Activated naive CD8-positive, alpha-beta T cell treated with anti-CD3 and anti-CD28 coated beads, Interleukin-2, amount 50 U/mL, for 16 hours (primary cell): ENCODE results near the gene ZCRB1.

Source experiments
- DNase-seq: peaks from one replicate; pipeline ENCODE4 v3.0.0-alpha.2; 2020; ENCODE audit warnings: low read depth, low spot score

ZCRB1 gene

DNA sequence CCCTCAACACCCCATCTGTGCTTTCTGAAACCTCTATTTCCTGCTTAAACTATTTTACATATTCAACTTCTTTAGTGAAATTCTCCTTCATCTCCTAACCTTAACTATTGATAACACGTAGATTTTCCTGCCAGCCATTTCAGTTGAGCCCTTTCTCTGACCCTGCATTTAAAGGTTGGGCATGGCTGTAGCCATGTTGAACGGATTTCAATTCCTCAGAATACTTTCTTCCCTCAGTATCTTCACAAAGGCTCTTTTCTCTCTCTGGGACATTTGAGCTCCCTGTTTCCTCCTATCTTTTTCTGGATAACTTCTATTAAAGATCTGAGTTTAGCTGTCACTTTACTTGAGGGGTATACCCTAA lies 1.3 kb upstream of the ZCRB1 start:
- DNase-seq, result no peak

DNA sequence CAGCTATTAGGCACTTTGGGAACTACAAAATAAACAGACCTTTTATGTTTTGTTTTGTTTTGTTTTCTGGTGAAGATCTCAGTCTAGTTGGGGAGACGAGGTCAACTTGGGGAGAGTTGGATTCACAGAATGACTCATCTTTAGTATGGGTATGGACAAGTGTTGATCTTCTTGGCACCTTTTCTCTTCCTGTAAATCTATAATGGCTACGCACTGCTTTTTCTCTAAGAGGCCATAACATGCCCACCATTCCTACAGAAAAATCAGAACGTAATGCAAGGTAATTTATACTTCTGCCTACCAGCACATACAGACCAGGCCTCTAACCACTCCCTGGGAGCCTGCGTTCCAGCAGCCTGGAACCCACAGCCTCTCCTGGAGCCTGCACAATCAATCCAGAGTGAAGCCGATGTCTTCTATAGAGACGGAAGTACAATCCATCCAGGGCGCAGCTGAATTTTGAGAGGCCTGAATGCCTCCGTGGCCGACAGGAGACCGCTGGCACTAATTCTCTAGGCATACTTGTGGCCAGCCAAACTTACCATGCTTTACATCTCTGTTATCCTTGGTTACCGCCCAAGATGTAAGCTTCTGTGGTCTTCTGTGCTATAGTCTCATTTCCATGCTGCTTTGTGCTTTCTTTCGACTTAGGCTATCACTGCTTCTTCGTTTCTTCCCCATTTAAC lies 790 bp upstream of the ZCRB1 start:
- no peak for DNase-seq

DNA sequence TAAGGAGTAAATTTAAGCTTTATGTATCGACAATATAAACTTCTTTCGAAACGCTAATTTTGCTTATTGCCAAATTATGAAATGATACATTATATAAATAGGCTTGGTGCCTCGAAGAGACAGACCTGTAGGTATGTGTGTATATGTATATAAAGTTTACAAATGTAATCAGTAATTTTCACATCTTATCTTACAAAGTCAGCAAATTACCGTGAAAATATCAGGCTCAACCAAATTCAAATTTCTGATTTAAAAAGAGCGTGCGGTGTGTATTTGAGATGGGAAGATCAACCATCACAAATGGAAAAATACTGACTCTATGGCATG lies 605 bp downstream of the ZCRB1 start:
- DNase-seq, result no peak

DNA sequence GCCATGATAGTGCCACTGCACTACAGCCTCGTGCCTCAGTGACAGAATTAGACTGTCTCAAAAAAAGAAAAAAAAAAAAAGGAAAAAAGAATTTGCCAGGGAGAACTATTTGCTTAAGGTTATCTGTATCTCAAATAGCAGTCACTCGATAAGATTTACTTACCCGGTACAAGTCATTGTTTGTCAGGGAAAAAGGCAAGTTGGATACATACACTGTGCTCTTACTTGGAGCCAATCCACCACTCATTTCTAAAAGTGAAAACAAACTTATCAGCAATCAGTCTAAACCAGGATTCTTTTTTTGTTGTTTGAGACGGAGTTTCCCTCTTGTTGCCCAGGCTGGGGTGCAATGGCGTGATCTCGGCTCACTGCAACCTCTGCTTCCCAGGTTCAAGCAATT lies 2.0 kb downstream of the ZCRB1 start:
- no peak for DNase-seq

DNA sequence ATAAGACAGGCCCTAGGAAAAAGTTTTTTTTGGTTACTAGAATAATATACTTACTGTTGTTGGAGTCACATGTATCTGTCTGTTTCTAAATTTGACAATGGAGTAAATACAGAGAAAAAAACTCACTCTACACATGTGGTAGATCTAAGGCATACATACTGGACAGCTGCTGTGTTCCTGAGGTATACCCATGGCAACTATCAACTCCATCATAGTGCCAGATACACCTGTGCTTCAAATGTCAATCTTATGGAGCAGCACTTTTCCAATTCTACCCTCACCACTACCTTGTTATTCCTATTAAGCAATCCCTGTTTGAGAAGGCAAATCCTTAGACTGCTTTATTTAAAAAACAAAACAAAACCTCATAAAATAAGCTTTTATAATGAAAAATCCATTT lies 3.3 kb downstream of the ZCRB1 start:
- DNase-seq, result no peak

DNA sequence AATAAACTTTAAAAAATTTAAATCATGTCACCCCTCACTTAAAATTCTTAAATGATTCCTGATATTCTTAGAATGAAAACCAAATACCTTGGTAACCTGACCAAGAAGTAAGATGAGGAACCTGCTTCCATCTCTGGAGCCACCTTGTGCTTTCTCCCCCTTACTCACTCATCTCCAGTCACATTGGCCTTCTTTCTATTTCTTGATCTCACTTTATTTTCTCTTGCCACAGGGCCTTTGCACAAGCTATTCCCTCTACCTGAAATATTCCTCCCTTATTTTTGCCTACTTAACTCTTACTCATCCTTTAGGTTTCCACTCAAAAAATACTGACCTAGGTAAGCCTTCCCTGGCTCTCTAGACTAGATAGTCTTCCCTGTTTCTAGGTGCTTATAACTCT lies 5.1 kb downstream of the ZCRB1 start:
- DNase-seq, result no peak

DNA sequence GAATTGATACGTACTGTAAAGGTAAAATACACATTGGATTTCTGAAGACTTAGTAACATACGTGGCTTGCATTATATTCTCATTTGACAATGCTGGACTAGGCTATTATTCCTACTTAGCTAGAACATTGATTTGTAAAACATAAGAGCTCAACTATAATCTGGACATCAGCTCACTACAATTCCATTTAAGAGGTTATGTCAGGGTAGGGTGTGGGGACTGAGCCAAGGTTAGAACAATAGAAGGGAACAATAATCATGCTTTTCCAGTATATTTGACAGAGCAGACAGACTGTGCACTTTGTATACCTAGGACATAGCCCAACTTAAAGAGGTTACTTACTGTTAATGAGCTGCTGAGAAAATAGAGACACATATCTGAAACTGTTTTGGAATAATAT lies 10.8 kb downstream of the ZCRB1 start:
- no peak for DNase-seq

DNA sequence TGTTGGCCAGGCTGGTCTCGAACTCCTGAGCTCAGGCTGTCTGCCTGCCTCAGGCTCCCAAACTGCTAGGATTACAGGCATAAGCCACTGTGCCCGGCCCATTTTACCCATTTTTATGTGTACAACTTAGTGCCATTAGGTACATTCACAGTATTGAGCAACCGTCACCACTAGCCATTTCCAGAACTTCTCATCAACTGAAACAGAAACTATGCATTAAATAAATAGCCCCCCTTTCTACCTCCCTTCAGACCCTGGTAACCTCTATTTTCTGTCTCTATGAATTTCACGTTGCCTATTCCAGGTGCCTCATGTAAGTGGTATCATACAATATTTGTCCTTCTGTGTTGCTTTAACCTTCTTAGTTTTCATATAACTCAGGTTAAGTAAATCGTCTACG lies 15.9 kb downstream of the ZCRB1 start:
- DNase-seq, result no peak

DNA sequence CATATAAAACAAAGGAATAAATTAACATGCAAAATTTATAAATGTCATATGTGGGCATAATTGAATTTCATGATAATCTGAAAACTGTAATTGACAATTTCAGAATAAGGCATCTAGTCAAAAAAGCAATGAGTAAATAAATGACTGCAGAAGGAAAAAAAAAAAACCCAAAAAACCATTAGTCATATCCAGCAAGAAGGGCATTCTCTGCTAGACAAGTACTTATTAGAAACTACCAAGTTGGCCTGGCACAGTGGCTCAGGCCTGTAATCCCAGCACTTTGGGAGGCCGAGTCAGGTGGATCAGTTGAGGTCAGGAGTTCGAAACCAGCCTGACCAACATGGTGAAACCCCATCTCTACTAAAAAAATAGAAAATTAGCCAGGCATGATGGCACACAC lies 17.5 kb downstream of the ZCRB1 start:
- DNase-seq, result no peak

DNA sequence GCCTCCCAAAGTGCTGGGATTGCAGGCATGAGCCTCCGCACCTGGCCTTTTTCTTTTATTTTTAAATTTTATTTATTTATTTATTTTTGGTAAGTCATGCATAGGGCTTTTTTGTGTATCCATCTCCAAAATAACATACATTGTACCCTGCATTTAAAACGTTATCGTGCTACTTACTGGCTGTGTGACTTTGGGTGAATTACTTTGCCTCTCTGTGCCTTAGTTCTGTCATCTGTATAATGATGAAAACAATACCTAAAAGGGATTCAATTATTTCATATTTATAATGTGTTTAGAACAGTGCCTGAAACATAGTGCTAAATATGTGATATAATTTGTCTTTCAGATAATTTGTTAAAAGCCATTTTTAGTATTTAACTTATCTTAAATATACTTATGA lies 19.6 kb downstream of the ZCRB1 start:
- DNase-seq, result no peak

DNA sequence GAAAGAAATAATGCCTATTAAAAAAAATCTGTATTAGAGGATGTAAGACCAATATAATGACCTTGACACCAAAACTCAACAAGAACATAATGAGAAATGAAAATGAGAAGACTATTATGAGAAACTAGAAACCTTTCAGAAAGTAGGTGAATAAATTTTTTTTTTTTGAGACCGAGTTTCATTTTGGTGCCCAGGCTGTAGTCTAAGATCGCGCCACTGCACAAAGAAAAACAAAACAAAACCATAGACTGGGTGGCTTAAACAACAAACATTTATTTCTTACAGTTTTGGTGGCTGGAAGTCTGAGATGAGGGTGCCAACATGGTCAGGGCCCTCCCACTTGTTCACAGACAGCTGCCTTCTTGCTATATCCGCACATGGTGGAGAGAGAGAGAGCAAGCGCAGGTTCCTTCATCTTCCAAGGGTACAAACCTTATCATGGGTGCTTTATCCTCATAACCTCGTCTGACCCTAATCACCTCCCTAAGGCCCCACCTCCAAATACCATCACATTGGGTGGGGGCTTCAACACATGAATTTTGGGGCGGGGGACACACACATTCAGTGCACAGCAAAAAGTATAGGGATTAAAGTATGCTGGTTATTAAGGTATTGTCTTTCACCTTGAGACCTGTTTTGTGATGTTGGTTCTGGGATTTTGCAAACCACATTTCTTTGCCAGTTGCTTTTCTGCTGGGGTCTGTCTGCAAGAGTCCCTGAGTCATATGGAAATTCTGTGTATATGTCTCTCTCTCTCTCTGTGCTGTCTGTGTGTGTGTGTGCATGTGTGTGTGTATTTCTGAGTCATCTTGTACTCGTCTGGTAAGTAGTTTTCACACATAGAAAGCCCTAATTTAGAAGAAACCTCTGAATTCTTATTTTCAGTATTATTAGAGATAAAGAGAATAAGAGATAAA lies 26.2 kb downstream of the ZCRB1 start:
- peak; percentile 38 for DNase-seq

DNA sequence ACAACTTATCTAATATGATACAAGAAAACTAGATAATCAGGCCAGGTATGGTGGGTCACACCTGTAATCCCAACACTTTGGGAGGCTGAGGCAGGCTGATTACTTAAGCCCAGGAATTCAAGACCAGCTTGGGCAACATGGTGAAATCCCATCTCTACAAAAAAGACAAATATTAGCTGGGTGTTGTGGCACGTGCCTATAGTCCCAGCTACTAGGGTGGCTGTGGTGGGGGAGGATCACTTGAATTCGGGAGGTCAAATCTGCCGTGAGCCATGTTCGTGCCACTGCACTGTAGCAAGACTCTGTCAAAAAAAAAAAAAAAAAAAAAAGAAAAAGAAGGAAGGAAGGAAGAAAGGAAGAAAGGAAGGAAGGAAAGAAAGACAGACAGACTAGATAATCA lies 27.0 kb downstream of the ZCRB1 start:
- no peak for DNase-seq

DNA sequence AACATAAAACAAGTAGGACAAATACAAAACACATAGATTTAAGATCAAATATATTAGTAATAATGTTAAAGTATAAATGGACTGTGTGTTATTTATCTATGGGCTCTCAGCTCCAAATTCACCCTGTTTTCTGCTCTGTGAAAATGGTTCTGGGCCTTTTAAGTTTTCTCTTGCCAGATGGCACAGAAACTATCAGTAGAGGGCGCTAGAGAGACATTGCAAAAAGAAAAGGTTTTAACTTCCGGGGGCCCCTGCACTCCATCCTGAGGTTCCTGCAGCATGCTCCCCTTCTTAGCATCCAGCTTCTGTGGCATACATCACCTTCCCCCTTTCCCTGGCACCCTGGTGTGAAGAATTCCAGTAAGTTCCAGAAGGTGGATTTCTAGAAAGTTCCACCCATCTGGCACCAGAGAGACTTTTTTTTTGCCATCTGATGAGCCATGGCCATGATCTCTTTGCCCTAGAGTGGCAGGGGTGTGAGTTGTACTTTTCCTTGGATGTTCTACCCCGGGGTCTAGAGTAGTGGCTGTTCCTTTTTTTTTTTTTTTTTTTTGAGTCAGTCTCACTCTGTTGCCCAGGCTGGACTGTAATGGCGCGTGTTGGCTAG lies 29.3 kb downstream of the ZCRB1 start:
- no peak for DNase-seq

DNA sequence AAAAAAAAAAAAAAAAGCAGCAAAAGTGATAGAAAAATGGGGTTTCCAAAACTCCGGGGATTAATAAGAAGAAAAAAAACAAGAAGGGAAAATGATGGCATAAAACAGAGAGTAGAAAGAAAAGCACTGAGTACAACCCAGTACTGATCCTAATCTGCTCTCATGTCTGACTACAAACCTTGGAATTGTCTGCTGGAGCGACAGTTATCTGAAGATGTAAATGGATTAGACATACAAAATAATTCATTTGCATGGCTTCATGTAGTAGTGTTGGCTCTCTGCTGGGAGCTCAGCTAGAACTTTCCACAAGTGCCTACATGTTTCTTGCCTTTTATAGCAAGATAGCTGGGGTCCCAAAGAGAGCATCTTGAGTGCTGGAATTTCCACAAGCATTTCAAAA lies 34.2 kb downstream of the ZCRB1 start:
- DNase-seq, result no peak

DNA sequence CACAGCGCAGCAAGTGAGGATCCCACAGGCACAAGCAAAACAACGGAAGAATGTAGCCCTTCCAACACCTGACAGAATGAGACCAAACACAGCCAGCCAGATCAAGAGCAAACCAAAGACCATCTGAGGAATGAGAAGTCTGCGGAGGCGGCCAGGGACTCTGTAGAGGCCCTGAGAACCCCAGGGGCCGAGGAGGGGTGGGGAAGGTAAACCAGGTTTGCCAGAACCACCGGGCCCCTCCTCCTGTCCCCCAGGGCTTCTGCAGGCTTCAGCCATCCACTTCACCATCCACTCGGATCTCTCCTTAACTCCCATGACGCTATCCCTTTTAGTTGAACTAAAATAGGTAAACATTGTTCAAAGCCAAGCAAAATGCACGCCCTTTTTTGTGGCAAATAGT lies 37.4 kb downstream of the ZCRB1 start:
- no peak for DNase-seq

DNA sequence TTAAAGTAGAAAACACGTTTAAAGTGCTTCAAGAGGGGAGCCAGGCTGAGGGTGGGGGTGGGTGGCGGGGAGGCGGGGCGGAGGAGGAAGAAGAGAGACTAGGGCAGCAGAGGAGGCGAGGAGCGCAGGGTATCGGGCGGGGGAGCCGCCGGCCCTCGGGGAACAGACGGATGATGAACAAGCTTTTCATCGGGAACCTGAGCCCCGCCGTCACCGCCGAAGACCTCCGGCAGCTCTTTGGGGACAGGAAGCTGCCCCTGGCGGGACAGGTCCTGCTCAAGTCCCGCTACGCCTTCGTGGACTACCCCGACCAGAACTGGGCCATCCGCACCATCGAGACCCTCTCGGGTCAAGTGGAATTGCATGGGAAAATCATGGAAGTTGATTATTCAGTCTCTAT lies 39.2 kb downstream of the ZCRB1 start:
- no peak for DNase-seq

DNA sequence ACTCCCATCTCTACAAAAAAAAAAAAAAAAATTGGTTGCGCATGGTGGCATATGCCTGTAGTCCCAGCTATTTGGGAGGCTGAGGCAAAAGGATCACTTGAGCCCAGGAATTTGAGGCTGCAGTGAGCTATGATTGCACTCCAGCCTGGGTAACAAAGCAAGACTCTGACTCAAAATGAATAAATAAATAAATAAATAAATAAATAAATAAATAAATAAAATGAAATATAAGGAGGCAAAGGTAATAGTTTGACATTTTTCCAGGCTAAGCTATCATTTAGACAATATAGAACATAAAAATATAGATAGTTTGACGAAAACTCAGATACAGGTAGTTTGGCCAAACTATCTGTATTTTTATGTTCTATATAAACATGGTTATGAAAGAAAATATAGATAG lies 40.5 kb downstream of the ZCRB1 start:
- DNase-seq, result no peak

DNA sequence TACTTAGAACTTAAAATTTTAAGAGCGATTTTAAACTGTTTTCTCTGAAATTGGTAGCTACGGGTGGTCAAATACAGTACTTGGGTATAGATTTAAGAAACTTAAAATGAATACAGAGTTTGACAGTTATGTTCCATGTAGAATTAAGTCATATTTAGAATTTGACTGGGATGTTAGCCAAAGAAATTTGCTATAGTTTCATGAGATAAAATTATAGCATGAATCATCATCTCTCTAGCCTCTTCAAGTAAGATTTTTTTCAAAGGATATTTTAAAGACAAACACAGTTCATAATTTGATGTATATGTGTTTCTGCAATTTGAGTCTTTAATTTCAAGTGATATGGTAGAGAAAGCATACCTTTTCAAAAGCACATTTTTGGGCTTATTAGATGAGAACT lies 41.0 kb downstream of the ZCRB1 start:
- DNase-seq, result no peak

DNA sequence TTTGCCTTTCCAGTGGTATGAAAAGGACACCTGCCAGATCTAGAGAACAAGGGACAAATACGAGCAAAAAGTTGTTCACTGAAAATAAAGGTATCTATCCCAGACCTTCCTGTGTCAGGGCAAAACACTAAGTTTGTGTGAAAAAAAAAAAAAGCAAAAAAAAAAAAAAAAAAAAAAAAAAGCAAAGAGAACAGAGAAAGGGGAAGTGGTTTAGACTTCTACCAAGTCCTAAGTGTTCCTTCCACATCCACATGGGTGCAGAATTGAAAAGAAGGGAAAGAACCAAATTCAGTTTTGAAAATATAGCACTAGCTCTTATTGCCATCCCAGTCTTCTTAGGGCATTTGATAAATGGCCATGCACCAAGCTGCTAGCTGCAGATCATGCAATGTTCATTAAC lies 41.7 kb downstream of the ZCRB1 start:
- DNase-seq, result no peak

DNA sequence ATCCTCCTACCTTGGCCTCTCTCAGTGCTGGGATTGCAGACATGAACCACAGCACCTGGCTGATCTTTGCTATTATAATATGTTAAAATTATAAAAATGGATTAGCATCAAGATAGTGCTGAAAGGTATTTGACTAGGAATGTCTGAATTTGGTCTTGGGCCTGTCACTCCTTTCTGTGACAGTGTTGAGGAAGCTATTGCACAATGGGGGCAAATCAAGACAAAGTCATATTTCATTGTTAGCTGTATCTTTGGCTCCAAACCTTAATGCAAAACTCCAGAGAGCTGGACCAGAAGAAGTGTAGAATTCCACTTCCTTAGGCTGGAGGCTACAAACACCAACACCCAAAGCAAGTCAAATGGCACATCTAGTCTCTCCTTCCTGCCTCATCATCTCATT lies 42.2 kb downstream of the ZCRB1 start:
- no peak for DNase-seq

DNA sequence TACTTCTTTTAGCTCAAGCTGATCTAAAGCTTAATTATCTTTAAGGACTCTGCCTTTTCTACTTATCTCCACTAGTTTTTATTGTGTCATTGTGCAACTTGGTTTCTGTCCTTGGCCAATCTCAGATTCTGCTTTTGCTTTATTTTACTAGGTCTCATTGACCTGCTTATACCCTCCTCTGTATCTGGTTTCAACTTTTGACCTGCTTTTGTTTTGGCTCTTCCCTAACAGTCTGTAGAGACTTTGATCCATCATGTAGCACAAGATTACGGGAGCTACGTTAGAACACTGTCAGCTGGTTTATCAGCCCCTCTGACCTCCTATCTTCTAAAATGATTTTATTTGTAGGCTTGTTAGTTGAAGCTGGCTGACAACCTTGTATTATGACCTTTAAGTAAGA lies 43.6 kb downstream of the ZCRB1 start:
- no peak for DNase-seq

DNA sequence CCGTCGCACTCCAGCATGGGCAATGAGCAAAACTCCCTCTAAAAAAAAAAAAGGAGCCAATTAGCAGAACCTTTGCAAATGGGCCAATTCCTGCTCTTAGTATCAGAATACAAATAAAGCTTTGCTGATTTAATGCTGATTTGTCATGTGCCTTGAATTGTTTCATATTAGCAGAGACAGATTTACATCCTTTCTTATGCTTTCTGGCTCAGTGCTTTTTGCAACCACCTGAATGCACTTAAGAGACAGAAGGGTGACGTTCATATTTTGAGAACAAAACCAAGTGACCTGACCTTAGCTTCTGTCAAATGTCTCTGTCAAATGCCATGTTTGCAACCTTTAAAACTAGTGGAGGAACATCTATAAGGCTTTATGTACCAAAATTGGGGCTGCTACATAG lies 44.0 kb downstream of the ZCRB1 start:
- DNase-seq, result no peak

DNA sequence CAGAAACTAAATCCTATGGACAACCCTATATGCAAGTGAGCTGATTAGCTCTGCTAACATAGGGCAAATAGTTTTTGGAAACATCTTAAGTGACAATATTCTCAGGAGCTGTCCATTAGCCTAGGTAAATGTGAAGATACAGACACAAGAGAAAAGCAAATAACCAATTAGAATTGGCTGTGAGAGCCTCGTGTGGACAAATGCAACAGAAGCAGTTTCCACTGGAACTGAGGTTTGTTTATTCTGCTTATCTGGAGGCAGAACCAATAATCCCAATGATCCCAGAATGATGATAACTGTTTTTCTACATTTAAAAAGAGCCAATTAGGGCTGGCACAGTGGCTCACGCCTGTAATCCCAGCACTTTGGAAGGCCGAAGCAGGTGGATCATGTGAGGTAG lies 44.6 kb downstream of the ZCRB1 start:
- no peak for DNase-seq
